ENCODE measurements around the gene HTRA1.

The HTRA1 gene

DNA sequence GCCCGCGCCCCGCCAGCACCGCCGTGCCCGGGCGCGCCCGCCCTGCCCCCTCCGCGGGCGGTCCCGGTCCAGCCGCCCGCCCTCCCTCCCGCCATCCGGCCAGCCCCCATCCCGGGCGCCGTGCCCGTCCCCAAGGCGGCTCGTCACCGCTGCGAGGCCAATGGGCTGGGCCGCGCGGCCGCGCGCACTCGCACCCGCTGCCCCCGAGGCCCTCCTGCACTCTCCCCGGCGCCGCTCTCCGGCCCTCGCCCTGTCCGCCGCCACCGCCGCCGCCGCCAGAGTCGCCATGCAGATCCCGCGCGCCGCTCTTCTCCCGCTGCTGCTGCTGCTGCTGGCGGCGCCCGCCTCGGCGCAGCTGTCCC is at the start of gene HTRA1:
TSS of gene HTRA1 (plus strand) at position 187 of the 362 bp plus-strand sequence. CDS start at position 287, 100 bp downstream.
- no peak for FAIRE-seq

DNA sequence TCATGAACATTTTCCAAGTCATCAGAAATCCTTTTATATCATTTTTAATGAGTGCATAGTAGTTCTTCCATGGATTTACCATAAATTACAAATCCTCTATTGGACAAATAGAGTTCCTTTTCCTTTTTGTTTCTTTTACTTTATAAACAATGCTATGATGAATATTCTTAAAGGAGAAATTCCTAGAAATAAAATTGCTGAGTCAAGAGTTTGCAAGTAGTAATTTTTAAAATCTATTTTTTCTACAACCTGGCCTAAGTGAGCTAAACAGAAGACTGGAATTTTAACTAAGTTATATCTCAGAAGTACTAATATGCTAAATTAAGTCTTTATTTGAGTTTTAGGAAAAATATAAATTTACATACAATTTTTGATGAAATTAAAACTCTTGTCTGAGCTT is 48.0 kb upstream of the HTRA1 start:
- FAIRE-seq, result peak; percentile 61

DNA sequence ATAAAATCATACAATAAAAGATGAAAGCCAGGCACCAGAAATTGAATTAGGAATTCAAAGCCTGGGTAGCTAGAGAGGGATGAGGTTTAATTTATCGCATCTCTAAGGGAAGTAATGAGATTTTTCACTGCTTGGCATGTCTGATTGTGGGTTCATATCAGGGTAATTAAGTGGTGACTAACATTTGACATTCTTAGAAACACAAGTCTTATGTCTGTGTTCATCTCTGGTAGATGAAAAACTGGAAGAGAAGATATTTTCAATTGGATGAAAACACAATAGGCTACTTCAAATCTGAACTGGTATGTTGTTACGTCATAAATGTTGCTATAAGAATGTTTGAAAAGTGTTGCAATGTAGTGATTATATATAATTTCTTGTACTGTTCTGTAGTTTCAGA is 43.7 kb upstream of the HTRA1 start:
- FAIRE-seq, result peak; percentile 41

DNA sequence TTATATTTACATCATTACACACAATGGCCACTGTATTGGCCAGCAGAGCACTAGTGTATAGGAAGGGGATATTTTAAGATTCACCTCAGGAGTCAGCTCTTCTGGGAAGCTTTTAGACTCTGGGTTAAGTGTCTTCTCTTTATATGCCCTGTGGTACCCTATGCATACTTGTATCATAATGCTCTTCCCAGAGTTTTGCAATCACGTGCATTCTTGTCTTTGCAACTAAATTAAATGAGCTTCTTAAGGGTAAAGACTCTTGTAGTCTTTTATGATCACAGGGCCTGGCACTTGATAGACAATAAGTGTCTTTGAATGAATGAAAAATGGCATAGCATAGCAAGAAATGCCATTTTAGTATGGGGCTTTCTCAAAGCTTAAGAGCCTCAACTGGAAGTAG is 42.3 kb upstream of the HTRA1 start:
- FAIRE-seq, result no peak

DNA sequence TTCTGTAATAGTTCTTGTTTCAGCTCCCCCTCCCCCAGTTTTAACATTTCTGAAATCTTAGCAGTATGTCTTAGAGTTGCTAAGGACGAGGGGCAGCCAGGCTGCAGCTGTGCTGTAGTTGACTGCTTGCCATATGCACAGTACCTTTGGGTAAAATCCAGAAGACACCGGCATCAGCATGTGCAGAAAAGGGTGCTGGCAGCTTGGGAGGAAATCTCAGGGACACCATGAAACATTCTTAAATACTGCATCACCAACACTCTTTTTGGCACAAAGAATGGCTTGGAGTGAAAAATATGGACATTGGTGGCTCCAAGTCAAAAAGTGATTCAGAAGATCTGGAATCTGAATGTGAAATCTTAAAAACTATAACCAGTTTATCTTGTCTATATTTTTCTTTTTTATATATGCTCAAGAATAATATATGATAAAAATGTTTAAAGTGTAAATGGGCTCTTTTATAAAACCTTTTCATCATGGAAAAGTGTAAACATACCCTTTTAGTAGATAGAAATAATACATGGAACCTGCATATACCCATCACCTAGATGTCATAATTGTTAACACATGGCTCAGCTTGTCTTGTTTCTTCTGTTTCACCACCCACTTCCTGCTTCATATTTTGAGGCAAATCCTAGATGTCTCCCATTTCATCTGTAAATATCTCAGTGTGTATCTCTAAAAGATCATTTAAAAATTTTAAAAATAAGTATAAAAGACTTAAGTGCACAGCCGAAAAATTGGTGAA is 41.3 kb upstream of the HTRA1 start:
- peak; percentile 55 for FAIRE-seq

DNA sequence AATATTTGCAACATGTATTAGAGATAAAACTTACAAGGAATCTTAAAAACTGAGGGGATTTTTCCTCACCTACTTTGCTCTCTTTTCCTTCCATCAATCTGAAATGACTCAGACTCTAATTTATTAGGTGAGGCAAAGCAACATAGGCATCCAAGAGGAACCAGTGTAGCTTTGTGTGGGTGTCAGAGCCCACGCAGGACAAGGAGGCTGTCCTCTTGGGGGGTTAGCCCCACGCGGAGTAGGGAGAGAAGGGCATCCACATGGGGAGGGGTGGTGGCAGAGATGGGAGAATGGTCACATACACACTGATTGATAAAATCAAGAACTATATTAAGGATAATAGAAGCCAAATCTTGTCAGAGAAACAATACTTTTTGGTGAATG is 40.7 kb upstream of the HTRA1 start:
- no peak for FAIRE-seq

DNA sequence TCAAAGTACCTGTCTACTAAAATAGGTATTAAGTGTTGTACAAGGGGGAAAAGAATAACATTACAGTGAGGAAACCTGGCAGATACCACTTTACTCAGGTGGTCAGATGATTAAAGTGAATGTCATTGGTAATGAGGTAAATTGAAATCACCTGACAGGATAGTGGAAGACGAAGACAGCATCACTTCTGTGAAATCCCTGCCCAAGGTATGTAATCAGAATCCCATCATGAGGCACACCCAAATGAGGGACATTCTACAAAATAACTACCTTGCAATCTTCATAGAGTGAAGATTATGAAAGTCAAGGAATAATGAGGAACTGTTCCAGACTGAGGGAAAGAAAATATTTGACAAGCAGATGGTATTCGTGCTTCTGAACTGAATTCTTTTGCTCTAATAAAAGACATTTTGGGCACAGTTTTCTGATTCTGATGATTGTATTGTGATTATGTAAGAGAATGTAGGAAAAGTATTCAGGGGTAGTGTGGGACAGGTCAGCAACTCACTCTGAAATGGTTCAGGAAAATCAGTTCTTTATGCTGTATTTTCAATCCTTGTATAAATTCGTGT is 40.2 kb upstream of the HTRA1 start:
- no peak for FAIRE-seq

DNA sequence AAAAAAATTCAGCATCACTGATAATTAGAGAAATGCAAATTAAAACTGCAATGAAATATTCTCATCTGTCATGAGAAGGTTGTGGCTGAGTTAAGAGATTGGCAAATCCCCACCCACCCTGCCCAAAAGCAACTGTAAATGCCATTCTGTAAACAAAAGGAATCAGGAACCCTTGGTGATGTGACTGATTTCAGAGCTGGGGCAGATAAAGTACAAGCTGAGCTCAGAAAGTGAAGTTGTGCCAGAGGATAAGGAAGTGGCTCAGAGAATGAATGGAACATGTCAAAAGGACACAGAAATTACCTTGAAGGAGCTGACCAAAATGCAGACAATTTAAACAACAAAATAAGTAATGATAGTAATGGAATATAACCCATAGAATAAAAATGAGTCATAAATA is 39.6 kb upstream of the HTRA1 start:
- no peak for FAIRE-seq

DNA sequence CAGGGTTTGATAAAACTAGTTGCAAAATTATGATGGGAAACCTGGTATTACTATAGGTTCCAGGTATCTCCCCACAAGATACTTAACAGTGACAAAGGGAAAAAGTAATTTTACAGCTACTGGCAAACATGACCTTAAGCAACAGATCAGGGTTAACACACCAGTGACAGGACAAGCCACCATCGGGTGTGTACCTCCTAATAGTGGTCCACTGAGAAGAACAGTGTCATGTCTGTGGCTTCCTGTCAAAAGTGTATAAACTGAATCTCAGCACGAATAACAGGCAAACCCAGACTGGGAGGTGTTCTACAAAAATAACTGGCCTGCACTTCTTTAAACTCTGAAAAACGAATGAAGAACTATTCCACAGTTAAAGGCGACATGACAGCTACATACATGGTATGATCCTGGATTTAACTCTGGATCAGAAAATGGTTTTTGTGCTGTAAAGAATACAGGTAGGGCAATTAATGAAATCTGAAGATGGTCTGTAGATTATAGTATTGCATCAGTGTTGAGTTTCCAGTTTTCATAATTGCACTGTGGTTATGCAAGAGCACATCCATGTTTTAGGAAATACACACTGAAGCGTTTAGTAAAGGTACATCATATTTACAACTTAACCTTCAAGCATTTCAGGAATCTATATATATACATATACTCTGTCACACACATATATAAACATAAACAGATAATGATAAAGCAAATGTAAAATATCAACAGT is 38.9 kb upstream of the HTRA1 start:
- no peak for FAIRE-seq

DNA sequence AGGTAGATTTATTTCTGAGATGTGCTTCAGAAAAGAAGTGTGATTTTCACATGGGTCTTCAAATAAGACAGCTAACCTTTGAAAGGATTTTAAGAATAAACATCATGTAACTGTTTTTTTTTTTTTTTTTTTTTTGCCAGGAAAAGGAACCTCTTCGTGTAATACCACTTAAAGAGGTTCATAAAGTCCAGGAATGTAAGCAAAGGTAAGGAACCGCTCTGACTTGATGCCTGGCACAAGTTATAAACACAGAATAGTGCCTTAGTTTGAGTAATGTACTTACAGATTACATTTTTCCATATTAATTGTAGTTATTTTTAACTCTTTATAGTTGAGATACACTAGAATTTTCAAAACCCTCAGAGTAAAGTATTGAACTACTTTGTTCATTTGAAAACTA is 37.3 kb upstream of the HTRA1 start:
- FAIRE-seq, result no peak

DNA sequence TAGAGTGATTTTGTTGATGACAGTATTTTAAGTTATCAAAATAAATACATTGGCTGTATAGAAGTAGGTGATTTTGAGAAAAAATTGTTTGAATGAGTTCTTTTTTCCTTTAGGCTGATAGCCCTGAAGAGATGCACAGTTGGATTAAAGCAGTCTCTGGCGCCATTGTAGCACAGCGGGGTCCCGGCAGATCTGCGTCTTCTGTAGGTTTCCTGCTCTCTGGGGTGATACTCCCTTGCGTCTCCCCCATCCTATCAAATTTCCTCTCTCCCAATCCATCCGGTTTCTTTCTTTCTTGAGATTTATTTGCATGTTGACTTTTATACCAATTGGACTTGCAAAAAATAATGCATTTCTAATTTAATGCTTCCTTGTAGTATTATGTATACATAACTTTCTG is 34.5 kb upstream of the HTRA1 start:
- FAIRE-seq, result no peak

DNA sequence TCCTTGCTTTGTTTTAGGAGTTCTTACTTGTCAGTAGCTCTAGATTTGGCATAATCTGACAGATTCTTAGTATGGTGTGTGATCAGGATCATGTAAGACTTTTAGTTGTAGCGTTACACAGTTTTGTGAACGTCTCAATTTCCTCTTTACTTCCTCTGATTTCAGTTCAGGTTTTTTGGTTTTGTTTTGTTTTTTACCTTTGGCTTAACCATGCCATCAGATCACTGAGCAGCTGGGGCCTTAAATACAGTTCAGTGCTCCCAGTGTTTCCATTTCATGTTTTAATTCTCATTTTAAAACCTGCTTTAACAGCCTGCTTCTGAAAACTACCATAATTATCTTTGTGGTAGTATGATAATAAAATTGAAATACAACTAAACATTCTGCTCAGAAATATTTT is 34.1 kb upstream of the HTRA1 start:
- FAIRE-seq, result no peak

DNA sequence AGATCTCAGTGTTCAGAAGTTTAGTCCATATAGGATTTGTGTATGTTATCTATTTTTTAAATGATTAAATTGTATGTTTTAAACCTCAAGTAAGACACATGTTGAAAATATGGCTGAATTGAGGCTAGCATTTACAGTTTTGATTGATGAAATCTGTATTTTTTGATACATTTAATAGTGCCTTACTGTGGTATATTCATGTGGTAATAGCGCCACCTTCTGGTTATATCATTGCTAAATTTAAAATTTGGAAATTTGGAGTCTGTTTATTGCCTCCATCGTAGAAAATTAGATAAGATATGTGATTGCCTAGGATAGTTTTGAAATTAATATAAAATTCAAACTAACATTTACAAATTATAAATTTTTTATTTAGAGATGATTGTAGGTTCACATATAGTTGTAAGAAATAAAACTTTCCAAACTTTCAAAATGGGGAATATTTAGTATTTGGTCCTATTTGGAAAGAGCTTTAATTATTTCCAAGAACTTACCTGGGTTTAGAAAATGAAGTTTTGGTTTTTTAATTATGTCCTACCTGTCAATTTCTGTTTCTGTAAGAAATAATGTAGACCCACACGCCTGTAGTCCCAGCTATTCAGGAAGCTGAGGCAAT is 26.0 kb upstream of the HTRA1 start:
- peak; percentile 99 for FAIRE-seq

DNA sequence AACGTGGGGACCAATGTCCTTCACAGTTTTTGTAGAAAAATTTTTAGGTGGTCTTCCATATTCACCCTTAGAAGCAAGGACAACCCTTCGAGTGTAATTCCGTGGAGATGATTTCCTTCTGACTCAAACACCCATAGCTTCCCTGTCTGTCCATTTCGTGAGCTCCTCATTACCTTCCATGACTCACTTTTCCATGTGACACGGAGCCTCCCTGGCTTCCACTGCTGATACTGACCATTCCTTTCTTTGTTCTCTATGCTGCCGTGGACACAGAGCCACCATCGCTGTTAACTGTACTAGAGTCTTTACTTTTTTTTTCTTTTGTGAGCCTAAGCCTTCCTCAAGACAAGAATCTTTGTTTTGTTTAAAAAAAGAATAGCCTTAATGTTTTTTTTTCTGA is 19.4 kb upstream of the HTRA1 start:
- FAIRE-seq, result no peak

DNA sequence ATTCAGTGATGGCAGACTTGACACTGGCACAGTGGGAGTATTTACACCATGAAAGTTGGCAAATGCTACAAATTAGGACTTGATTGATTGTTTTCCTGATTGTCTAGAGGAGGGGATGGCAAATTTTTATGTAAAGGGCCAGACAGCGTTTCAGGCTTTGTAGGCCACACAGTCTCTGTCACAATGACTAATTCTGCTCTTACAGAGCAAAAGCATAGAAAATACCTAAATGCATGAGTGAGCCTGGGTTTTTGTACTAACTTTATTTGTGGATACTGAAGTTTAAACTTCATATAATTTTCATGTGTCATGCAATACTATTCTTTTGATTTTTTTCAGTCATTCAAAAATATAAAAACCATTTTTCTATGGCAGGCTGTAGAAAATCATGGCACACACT is 15.9 kb upstream of the HTRA1 start:
- no peak for FAIRE-seq

DNA sequence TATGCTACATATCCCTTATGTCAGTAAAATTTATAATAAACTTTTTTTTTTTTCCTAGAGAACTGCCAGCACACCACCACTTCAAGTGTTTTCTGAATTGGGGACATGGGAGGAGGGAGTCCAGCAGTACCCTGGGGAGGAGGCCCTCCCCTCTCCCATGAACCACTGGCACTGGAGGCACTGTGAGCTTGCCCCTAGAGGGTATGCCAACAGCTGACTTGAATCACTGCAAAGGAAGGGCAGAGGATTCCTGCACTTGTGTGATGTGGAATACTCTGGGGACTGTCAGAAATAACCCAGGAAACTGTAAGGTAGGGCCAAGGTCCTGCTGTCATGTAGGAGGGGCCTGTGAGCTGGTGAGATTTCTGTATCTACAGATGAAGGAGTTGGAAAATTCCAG is 15.4 kb upstream of the HTRA1 start:
- FAIRE-seq, result no peak

DNA sequence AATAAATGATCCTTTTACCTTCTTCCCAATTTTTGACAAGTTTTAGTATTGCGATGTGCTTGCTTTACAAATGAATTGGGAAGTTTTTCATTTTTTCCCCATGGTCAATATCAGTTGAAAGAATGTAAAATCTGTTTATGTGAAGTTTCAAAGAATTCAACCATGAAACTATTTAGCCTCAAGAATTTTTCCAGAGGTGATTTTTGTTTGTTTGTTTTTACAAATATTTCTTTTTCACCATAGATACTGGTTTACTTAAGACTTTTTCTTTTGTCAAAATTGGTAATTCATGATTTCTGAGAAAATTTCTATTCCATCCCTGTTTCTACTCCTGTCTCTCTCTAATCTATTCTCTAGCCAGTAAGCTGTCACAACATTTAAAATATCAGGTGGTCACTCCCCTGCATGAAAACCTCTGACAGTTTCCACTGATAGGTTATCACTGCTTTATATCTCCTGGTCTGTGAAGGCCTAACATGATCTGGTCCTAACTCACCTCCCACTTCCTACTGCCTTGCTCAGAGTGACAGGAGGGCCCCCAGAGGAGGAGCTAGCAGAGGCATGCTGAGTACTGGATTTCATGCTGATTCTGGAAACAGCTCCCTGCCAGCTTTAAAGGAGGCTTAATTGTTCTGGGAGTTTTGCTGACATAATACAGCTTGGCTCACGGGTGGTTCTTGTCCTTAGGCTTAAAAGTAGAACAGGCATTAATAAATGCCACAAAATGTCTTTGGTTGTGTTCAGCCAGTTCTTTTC is 14.5 kb upstream of the HTRA1 start:
- no peak for FAIRE-seq

DNA sequence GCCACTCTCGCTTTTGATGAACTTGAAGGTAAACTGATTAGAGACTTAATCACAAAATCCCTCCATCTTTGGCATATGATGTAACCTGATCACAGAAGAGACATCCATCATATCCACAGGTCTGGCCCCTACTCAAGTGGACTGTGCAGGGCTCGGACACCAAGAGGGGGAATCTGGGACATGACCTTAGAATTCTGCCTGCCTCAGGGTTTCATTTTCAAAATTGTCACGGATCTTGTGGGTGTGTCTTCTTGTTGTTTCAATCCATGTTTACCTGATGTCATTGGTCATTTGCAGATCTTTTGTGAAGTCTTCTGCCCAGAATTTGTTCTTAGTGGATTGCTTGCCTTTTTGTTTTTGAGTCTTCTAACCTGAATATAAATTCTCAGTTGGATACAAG is 12.8 kb upstream of the HTRA1 start:
- no peak for FAIRE-seq

DNA sequence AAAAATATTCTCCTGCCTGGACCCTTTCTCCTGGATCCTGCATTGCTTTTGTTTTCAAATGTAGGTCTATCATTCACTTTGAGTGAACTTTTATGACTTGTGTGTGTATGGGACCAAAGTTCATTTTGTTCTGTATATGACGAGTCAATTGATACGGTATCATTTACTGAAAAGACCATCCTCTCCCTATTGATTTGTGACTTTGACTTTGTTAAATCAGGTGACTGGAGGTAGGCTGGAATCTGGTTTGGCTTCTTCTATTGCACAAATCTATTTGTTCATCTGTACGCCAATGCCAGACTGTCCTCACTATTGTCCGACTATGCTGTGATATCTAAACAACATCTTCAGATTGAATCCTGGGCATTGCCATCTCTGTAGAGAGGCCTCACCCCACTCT is 12.2 kb upstream of the HTRA1 start:
- FAIRE-seq, result no peak

DNA sequence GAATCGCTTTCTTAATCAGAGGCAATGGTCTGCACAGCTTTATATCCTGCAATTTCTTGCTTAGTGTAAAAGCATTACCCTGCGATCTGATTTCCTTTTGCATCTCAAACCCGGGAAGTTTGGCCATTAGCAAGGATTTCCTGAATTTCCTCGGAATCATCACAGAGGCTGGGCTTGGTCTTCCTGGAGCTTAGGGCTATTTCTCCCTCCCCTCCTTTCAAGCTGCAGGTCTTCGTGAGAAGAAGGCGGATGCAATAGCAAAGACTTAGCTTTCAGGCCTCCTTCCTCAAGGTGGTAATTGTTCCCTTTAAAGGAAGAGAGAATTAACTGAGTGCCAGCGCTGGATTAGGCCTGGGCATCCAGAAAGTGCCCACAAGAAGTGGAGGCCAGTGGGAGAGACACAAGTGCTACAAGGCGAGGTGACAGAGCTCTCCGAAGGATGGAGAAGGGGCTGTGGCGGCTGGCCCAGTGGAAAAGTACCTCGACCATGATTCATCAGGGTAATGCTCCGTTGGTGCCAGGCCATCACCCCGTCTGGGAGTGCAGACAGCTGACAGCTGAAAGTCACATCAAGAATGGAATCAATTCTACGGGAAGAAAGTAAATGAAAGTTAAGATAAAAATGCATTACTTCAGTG is 10.9 kb upstream of the HTRA1 start:
- FAIRE-seq, result no peak

DNA sequence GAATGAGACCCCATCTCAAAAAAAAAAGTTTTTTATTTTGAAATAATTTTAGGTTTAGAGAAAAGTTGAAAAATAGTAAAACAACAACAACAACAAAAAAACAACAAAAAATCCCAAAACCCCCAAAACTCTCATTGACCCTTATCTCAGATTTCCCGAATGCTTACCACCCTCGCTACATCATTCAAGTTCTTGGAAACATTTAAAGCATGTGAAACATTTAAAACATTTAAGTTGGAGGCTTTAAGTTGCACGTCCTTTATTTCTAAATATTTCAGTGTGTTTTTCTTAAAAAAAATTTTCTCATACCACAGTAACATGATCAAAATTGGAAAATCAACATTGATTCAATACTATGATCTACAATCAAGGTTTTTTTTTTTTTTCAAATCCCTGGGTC is 7.3 kb upstream of the HTRA1 start:
- no peak for FAIRE-seq

DNA sequence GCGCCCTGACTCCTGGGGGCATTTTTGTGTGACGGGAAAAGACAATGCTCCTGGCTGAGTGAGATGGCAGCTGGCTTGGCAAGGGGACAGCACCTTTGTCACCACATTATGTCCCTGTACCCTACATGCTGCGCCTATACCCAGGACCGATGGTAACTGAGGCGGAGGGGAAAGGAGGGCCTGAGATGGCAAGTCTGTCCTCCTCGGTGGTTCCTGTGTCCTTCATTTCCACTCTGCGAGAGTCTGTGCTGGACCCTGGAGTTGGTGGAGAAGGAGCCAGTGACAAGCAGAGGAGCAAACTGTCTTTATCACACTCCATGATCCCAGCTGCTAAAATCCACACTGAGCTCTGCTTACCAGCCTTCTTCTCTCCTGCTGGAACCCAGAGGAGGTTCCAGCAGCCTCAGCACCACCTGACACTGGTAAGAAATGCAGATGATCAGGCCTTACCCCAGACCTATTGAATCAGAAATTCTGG is 6.7 kb upstream of the HTRA1 start, which contains the start of gene ARMS2:
TSS of gene ARMS2 (plus strand) at position 51 of the 478 bp plus-strand sequence. CDS start at position 126, 75 bp downstream.
- FAIRE-seq, result no peak

Data from A204.1 (cell line).